HAP-1 (cell line): Measurements from ENCODE around the gene INPP4B.

ENCODE experiments used
- DNase-seq, 2 experiments: peaks; one replicate each; pipeline ENCODE4 v3.0.0-alpha.2; 2016 to 2020; ENCODE audit warnings: low spot score in 2 of 2
- H3K27me3 ChIP-seq: fragments of 250-450 bp; sonication (Bioruptor Pico); 2 replicates; pipeline ENCODE4 v1.5.1; 2020; ENCODE audit warnings: low read depth, mild to moderate bottlenecking, moderate library complexity
- H3K36me3 ChIP-seq: fragments of 250-450 bp; sonication (Bioruptor Pico); replicated peaks from 2 replicates; pipeline ENCODE4 v1.5.1; 2020; ENCODE audit warnings: mild to moderate bottlenecking
- H3K4me1 ChIP-seq: fragments of 250-450 bp; sonication (Bioruptor Pico); 2 replicates; pipeline ENCODE4 v1.5.1; 2020; ENCODE audit warnings: mild to moderate bottlenecking
- H3K4me3 ChIP-seq: fragments of 250-450 bp; sonication (Bioruptor Pico); 2 replicates; pipeline ENCODE4 v1.5.1; 2020; ENCODE audit warnings: mild to moderate bottlenecking, moderate library complexity
- H3K9me3 ChIP-seq: fragments of 250-450 bp; sonication (Bioruptor Pico); 2 replicates; pipeline ENCODE4 v1.5.1; 2020; ENCODE audit warnings: mild to moderate bottlenecking, moderate library complexity
- in situ Hi-C: fragments of 300-500 bp; cut with MboI; formaldehyde crosslinking; loops from 3 replicates; pipeline ENCODE4 v1.14.3; 2020; ENCODE audit warnings: low sequenced_read_pairs, inconsistent platforms, mixed read lengths

INPP4B gene

GRCh38 chr4:142846729-142847596, 862 bp upstream of the INPP4B start:
- Histone ChIP-seq H3K4me1 (no peaks in the 10 kb centered on the region), H3K36me3 (no peaks in the 10 kb centered on the region), H3K27me3 (peaks cover 51% of the 10 kb centered on the region), H3K4me3 (peak overlapping the region; percentile 17), H3K9me3 (no peaks in the 10 kb centered on the region)
- in situ Hi-C loops = no loop called here
- DNase-seq = peak in 1 of 2 experiments; percentile 32

- Histone ChIP-seq H3K4me1 (no peaks in the 10 kb centered on the region), H3K27me3 (peaks cover 51% of the 10 kb centered on the region), H3K4me3 (peak overlapping the region; percentile 17), H3K36me3 (no peaks in the 10 kb centered on the region), H3K9me3 (no peaks in the 10 kb centered on the region)
- in situ Hi-C loops = no loop called here
- DNase-seq = peak in 1 of 2 experiments; percentile 9
Measured at GRCh38 chr4:142845293-142846107, 601 bp downstream of the INPP4B start.

GRCh38 chr4:142844782-142845181, 1.3 kb downstream of the INPP4B start:
- H3K4me1 ChIP-seq = no peaks in the 10 kb centered on the region
- no peak for DNase-seq
- peaks cover 50% of the 10 kb centered on the region for H3K27me3 ChIP-seq
- H3K36me3 ChIP-seq = no peaks in the 10 kb centered on the region
- H3K9me3 ChIP-seq = no peaks in the 10 kb centered on the region
- H3K4me3 ChIP-seq = no peak overlapping the region
- in situ Hi-C loops = no loop called here

GRCh38 chr4:142840516-142841123, 5.5 kb downstream of the INPP4B start:
- in situ Hi-C loops = no loop called here
- no peak for DNase-seq
- H3K4me3 ChIP-seq = no peak overlapping the region
- H3K4me1 ChIP-seq = no peaks in the 10 kb centered on the region
- no peaks in the 10 kb centered on the region for H3K9me3 ChIP-seq
- H3K27me3 ChIP-seq = peaks cover 19% of the 10 kb centered on the region
- H3K36me3 ChIP-seq = no peaks in the 10 kb centered on the region

- in situ Hi-C loops = no loop called here
- Histone ChIP-seq H3K27me3 (peaks cover 2% of the 10 kb centered on the region), H3K9me3 (no peaks in the 10 kb centered on the region), H3K36me3 (no peaks in the 10 kb centered on the region), H3K4me1 (no peaks in the 10 kb centered on the region), H3K4me3 (no peak overlapping the region)
- no peak for DNase-seq
Measured at GRCh38 chr4:142838778-142839177, 7.3 kb downstream of the INPP4B start.

GRCh38 chr4:142832022-142832421, 14.1 kb downstream of the INPP4B start:
- DNase-seq = no peak
- in situ Hi-C loops = no loop called here
- Histone ChIP-seq H3K9me3 (no peaks in the 10 kb centered on the region), H3K4me1 (no peaks in the 10 kb centered on the region), H3K36me3 (no peaks in the 10 kb centered on the region), H3K27me3 (no peaks in the 10 kb centered on the region), H3K4me3 (no peak overlapping the region)

- H3K27me3 ChIP-seq = no peaks in the 10 kb centered on the region
- H3K4me1 ChIP-seq = no peaks in the 10 kb centered on the region
- H3K36me3 ChIP-seq = no peaks in the 10 kb centered on the region
- no peaks in the 10 kb centered on the region for H3K9me3 ChIP-seq
- in situ Hi-C loops = no loop called here
- no peak for DNase-seq
- no peak overlapping the region for H3K4me3 ChIP-seq
Measured at GRCh38 chr4:142826503-142827241, 19.4 kb downstream of the INPP4B start.

- no peak overlapping the region for H3K4me3 ChIP-seq
- no peaks in the 10 kb centered on the region for H3K27me3 ChIP-seq
- in situ Hi-C loops = no loop called here
- no peaks in the 10 kb centered on the region for H3K9me3 ChIP-seq
- DNase-seq = no peak
- no peaks in the 10 kb centered on the region for H3K4me1 ChIP-seq
- no peaks in the 10 kb centered on the region for H3K36me3 ChIP-seq
Measured at GRCh38 chr4:142824368-142824767, 21.7 kb downstream of the INPP4B start.

GRCh38 chr4:142823796-142824195, 22.3 kb downstream of the INPP4B start:
- Histone ChIP-seq H3K27me3 (no peaks in the 10 kb centered on the region), H3K4me1 (no peaks in the 10 kb centered on the region), H3K36me3 (no peaks in the 10 kb centered on the region), H3K9me3 (no peaks in the 10 kb centered on the region), H3K4me3 (no peak overlapping the region)
- in situ Hi-C loops = no loop called here
- no peak for DNase-seq

- no peaks in the 10 kb centered on the region for H3K27me3 ChIP-seq
- H3K4me1 ChIP-seq = no peaks in the 10 kb centered on the region
- no peaks in the 10 kb centered on the region for H3K9me3 ChIP-seq
- no peak for DNase-seq
- no peaks in the 10 kb centered on the region for H3K36me3 ChIP-seq
- in situ Hi-C loops = no loop called here
- no peak overlapping the region for H3K4me3 ChIP-seq
Measured at GRCh38 chr4:142818476-142818875, 27.6 kb downstream of the INPP4B start.

- no peaks in the 10 kb centered on the region for H3K36me3 ChIP-seq
- no peak overlapping the region for H3K4me3 ChIP-seq
- in situ Hi-C loops = no loop called here
- no peak for DNase-seq
- no peaks in the 10 kb centered on the region for H3K27me3 ChIP-seq
- no peaks in the 10 kb centered on the region for H3K9me3 ChIP-seq
- no peaks in the 10 kb centered on the region for H3K4me1 ChIP-seq
Measured at GRCh38 chr4:142818031-142818430, 28.1 kb downstream of the INPP4B start.

GRCh38 chr4:142817442-142817841, 28.7 kb downstream of the INPP4B start:
- no peak for DNase-seq
- H3K4me3 ChIP-seq = no peak overlapping the region
- no peaks in the 10 kb centered on the region for H3K27me3 ChIP-seq
- no peaks in the 10 kb centered on the region for H3K4me1 ChIP-seq
- no peaks in the 10 kb centered on the region for H3K36me3 ChIP-seq
- H3K9me3 ChIP-seq = no peaks in the 10 kb centered on the region
- in situ Hi-C loops = no loop called here

- no peak for DNase-seq
- H3K36me3 ChIP-seq = no peaks in the 10 kb centered on the region
- H3K4me3 ChIP-seq = no peak overlapping the region
- H3K9me3 ChIP-seq = no peaks in the 10 kb centered on the region
- in situ Hi-C loops = no loop called here
- no peaks in the 10 kb centered on the region for H3K27me3 ChIP-seq
- no peaks in the 10 kb centered on the region for H3K4me1 ChIP-seq
Measured at GRCh38 chr4:142815834-142816233, 30.3 kb downstream of the INPP4B start.
